Stimulated activated naive CD8-positive, alpha-beta T cell treated with anti-CD3 and anti-CD28 coated beads, Interleukin-15, Interleukin-2, amounts not matched to agents 100 U/mL and 50 U/mL, for 24 hours (primary cell): Measurements from ENCODE around the gene PSMA8.
"Not testable (repeated sequence)": the region's sequence is repeated elsewhere in the genome, so short reads cannot be mapped to it uniquely, and the experiment has no call there.

Experiments used
- ATAC-seq: fragments of 150-1000 bp; cut with Tn5 transposase; one replicate; pipeline ENCODE4 v1.10.0; 2021
- DNase-seq: peaks from one replicate; pipeline ENCODE4 v3.0.0; 2021

Gene PSMA8

DNA sequence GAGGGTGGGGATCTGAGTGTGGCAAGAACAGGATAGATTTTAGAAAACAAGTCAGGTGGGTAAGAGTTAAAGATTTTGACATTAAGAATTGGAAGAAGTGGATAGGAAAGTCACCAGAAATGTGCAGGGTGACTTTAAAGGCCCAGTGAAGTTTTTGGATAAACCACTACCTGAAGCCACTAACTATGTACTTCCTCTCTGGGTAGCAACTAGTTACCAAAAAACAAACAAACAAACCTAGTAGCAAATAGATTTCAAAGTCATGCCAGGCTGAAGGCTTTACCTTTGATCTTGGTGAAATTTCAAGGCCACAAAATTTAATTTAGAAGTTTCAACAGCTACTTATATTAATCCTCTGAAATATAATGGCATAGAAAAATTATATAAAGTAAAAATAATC is 42.5 kb downstream of the PSMA8 start:
- DNase-seq = no peak
- no peak for ATAC-seq

DNA sequence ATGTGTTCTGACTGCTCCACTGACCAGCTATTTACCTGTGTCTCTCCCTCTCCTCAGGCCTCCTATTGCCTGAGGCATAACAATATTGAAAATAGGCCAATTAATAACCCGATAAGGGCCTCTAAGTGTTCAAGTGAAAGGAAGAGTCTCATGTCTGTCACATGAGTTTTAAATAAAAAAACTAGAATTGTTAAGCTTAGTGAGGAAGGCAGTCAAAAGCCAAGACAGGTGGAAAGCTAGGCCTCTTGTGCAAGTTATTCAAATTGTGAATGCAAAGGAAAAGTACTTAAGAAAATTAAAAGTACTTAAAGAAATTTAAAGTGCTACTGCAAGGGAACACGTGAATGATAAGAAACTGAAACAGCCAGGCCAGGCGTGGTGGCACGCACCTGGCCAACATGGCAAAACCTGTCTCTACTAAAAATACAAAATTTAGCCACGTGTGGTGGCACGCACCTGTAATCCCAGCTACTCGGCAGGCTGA is 47.7 kb downstream of the PSMA8 start:
- no peak for ATAC-seq

DNA sequence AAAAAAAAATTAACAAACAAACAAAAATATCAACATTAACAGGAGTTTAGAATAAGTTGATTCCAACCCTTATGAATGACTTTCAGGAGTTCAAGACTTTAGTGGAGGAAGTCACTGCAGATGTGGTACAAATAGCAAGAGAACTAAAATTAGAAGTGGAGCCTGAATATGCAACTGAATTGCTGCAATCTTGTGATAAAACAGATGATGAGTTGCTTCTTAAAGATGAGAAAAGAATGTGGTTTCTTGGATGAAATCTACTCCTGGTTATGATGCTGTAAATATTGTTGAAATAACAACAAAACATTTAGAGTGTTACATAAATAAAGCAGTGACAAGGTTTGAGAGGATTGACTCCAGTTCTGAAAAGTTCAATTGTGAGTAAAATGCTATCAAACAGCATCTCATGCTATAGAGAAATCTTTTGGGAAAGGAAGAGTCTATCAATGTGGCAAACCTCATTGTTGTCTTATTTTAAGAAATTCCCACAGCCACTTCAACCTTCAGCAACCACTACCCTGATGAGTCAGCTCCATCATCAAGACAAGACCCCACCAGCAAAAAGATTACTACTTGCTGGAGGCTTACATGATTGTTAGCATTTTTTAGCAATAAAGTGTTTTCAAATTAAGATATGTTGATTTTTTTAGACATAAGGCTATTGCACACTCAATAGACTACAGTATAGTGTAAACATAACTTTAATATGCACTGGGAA is 49.9 kb downstream of the PSMA8 start:
- no peak for DNase-seq
- ATAC-seq = no peak

More for the DNA sequence above, 47.7 kb downstream of the PSMA8 start:
- DNase-seq = no peak

DNA sequence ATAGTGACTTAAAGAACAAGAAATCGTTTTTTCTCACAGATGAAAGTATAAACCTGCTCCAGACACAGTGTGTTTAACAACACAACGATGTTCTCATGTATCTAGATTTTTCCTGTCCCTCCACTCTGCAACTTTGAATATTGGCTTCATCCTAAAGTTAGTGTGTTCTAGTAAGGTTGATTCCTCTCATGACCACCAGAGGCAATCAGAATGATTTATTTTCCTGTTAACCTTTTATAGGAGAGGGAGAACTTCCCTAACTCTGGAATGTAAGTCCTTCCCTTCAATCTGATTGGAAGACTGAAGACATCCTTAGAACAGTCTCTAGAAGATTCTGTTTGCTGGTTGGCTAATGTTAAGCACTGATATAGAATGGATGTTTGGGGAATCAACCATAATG is 51.6 kb downstream of the PSMA8 start:
- DNase-seq = no peak
- ATAC-seq = no peak

DNA sequence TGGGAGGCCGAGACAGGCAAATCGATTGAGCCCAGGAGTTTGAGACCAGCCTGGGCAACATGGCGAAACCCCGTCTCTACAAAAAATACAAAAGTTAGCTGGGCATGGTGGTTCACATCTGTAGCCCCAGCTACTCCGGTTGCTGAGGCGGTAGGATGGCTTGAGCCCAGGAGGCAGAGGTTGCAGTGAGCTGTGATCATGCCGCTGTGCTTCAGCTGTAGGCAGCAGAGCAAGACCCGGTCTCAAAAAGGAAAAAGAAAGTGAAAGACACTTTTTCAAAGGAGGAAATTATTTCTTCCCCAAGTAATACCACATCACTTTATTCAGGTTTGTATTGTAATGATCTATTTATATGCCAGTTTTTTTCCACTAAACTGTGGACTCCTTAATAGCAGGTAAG is 56.8 kb downstream of the PSMA8 start:
- DNase-seq = peak; percentile 37
- peak; percentile 84 for ATAC-seq

DNA sequence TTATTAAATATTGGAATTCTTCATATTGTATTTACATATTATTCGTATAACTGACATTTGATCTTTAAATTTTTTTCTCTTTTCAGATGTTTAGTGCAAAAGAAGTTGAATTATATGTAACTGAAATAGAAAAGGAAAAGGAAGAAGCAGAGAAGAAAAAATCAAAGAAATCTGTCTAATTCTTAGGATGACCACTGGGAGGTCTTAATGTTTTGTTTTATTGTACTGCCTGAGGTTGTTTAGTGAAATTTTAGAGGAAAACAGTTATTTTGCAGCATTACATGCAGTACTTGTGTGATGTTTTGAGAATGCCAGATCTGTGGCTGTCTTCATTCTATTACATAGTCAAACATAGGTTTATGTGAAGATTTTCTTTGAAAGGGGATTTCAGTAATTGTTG is 58.6 kb downstream of the PSMA8 start:
- ATAC-seq = no peak
- no peak for DNase-seq

DNA sequence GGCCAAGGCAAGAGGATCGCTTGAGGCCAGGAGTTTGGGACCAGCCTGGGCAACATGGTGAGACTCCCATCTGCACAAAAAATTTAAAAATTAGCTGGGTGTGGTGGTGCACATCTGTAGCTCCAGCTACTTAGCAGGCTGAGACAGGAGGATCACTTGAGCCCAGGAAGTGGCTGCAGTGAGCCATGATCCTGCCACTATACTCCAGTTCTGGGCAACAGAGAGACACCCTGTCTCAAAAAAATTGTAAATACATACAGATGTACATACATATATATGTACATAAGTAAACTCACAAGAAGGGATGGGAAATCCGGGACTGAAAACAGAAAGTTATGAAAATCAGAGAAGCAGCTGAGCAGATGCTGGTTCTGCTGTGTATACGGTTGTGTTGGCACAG is 62.9 kb downstream of the PSMA8 start:
- DNase-seq (no peak), ATAC-seq (no peak)

DNA sequence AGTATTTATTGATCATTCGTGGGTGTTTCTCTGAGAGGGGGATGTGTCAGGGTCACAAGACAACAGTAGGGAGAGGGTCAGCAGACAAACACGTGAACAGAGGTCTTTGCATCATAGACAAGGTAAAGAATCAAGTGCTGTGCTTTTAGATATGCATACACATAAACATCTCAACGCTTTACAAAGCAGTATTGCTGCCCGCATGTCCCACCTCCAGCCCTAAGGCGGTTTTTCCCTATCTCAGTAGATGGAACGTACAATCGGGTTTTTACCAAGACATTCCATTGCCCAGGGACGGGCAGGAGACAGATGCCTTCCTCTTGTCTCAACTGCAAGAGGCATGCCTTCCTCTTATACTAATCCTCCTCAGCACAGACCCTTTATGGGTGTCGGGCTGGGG is 68.3 kb downstream of the PSMA8 start:
- ATAC-seq, DNase-seq: not testable (repeated sequence)

DNA sequence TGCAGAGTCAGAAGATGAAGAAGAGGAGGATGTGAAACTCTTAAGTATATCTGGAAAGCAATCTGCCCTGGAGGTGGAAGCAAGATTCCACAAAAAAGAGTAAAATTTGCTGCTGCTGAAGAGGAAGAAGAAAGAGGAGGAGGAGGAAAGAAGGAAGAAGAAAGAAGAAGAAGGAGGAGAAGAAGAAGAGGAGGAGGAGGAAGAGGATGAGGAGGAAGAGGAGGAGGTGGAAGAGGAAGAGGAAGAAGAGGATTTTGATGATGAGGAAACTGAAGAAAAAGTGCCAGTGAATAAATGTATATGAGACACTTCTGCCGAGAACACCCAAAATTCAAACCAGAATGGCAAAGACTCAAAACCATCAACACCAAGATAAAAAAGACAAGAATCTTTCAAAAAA is 71.6 kb downstream of the PSMA8 start:
- DNase-seq = no peak
- no peak for ATAC-seq

DNA sequence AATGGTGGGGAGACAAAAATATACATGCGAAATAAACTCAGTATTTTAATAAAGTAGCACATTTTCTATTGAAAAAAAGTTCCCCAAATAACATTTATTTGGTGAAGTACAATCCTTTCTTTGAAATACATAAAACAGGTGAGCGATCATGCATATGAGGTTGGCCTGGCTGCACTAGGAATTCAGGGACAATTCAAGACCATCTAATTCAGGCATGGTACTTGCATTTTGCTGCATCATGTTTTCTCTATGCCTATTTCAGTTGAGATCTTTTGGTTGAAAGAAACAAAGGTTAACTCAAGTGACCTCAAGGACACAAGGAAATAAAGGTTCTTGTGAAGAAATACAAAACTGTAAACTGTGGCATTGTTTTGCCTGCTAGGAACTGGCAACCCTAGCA is 72.8 kb downstream of the PSMA8 start:
- DNase-seq (no peak), ATAC-seq (no peak)

DNA sequence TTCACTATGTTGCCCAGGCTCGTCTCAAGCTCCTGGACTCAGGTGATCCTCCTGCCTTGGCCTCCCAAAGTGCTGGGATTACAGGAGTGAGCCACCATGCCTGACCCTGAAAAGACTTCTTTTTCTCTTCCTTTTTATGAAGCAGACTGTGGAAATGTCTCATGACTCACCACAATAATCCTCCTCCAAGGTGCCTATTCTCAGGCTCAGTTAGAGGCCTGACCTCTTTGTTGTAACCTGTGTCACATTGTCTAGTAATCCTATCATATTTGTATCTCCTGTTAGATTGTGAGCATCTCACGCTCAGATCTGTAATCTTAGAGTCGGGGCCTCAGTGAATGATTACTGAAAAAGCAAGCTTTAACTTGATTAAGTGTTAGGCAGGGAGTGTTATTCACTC is 74.3 kb downstream of the PSMA8 start:
- DNase-seq = no peak
- no peak for ATAC-seq

DNA sequence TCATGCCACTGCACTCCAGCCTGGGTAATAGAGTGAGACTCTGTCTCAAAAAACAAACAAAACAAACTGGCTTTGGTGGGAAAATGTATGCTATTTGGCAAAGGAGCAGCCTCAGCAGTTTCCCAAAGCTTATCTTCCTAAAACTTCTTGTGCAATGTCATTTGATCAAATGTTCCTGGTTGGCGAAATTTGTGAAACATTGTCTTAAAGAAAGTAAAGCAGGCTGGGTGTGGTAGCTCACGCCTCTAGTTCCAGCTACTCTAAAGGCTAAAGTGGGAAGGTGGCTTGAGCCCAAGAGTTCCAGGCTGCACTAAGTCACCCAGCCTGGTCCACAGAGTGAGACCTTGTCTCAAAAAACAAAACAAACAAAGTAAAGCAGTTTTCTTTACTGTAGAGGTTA is 75.3 kb downstream of the PSMA8 start:
- DNase-seq (no peak), ATAC-seq (no peak)

DNA sequence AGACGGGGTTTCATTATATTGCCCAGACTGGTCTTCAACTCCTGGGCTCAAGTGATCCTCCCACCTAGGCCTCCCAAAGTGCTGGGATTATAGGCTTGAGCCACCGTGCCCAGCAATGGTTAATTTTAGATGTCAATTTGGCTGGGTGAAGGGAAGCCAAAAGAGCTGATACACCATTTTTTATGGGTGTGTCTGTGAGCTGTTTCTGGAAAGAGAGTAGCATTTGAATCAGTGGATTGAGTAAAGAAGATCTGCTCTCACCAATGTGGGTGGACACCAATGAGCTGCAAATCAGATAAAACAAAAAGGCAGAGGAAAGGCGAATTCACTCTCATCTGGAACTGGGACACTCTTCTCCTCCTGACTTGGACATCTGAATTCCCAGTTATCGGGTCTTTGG is 76.5 kb downstream of the PSMA8 start:
- ATAC-seq (no peak), DNase-seq (no peak)

DNA sequence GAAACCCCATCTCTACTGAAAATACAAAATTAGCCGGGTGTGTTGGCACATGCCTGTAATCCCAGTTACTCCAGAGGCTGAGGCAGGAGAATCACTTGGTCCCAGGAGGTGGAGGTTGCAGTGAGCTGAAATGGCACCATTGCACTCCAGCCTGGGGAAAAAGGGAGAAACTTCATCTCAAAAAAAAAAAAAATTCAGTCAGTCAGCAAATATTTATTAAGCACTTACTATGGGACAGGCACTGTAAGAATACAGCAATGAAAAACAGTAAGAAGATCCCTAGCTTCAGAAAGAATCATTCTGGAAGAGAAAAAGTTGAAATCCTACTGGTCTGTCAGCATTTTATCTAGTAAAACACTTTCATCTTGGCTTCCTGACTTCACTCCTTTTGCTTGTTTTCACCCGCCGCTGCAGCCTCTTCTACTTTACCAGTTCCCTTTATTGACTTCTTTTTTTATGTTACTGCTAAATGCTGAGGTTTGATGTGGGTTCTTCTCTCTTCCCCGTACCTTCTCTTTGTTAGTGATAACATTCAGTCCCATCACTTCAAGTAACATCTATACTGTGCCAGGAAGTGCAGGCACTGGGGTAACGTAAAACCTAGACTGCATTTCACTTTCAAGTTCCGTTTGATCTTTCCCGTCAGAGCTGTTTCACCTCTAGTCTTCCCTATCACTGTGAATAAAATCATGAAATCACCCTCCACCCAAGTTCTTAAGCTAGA is 81.7 kb downstream of the PSMA8 start:
- DNase-seq (peak; percentile 19), ATAC-seq (peak; percentile 92)

DNA sequence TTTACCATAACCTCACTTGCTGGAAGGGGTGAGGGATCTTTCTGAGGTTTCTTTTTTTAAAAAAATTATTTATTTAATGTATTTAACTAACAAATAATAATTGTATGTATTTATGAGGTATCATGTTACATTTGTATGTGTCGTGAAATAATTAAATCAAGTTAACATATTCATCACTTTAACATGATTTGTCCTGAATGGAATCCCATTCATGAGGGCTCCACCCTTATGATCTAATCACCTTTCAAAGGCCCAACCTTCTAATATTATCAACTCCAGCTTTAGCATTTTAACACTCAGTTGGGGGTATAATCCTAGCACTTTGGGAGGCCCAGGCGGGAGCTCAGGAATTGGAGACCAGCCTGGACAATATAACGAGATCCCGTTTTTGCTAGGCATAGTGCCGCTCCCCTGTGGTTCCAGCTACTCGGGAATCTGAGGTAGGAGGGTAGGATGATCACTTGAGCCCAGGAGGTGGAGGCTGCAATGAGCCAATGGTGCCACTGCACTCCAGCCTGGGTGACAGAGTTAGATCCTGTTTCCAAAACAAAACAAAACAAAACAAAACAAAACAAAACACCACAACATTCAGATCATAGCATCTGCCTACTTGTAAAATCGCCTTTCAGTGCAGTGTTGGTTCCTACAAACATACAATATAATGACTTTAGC is 91.5 kb downstream of the PSMA8 start:
- no peak for ATAC-seq
- no peak for DNase-seq

DNA sequence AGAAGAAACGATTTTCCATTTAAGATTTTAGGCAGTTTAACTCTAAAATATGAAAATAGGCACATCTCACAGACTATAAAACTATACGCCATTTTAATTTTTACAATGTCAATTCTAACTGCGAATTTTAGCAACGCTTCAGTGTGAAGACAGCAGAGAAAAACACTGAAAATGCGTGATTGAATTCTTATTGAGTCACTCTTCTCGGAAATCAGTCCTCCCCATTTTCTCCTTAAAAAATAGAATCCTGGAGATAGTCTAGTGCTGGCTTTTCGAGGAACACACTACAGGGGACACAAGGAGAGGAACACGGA is 92.2 kb downstream of the PSMA8 start:
- ATAC-seq = no peak
- no peak for DNase-seq

DNA sequence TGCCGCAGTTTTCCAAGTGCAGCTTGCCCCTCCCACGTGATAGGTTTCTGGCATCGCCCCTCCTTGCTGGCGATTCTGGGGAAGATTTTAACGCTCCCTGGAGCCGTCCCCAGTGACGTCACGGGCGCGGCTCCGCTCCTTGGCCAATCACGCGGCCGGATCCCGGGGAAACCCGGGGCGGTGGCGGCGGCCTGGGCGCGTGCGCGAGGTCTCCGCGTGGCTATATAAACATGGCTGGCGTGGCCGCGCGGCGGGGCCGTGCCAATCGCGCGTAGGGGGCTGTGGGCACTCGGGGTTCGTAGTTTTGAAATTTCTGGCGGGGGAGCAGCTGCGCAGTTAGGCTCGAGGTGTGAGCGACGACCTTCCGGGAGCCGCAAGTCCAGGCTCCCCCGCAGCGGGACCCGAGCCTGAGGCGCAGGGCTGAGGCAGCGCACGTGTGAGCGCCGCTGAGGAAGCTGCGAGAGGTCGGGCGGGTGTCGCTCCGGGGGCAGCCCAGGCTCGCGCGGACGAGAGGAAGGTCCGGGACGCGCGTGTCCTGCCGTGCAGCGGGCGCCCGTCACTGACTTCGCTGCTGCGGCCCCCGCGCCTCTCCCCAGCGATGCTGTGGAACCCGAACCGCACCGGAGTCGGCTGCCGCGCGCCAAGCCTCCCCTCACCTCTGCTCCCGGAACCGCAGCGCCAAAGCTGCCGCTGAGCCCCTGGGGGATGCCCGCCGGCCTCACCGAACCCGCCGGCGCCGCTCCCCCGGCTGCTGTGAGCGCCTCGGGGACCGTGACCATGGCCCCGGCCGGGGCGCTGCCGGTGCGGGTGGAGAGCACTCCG is 92.8 kb downstream of the PSMA8 start, which contains the start of gene TAF4B:
TAF4B (plus strand) TSS at position 217 of the 822 bp plus-strand sequence; CDS start at position 706, 489 bp downstream.
- peak; percentile 96 for DNase-seq

DNA sequence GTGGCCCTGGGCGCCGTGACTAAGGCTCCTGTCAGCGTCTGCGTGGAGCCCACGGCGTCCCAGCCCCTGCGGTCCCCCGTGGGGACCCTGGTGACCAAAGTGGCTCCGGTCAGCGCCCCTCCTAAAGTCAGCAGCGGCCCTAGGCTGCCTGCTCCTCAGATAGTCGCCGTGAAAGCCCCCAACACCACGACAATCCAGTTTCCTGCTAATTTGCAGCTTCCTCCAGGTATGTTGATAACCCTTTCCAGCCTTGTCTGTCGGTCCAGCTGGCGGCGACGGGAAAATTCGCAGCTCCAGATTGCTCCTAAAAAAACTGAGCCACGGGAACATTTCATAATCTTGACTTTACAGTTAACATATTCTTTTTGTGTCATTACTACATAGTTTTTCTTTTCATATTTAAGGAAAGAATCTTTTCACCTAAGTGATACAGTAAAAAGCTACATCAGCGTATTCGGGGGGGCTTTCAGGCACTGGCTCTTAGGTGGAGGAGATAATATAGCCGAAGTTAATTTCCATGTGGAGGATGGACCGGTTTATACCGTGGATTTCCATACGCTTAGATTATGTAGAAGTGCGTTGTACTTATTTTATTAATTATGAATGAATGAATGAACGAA is 93.5 kb downstream of the PSMA8 start:
- DNase-seq (no peak), ATAC-seq (no peak)

More for the DNA sequence above, 92.8 kb downstream of the PSMA8 start, which contains the start of gene TAF4B:
- peak; percentile 87 for ATAC-seq

DNA sequence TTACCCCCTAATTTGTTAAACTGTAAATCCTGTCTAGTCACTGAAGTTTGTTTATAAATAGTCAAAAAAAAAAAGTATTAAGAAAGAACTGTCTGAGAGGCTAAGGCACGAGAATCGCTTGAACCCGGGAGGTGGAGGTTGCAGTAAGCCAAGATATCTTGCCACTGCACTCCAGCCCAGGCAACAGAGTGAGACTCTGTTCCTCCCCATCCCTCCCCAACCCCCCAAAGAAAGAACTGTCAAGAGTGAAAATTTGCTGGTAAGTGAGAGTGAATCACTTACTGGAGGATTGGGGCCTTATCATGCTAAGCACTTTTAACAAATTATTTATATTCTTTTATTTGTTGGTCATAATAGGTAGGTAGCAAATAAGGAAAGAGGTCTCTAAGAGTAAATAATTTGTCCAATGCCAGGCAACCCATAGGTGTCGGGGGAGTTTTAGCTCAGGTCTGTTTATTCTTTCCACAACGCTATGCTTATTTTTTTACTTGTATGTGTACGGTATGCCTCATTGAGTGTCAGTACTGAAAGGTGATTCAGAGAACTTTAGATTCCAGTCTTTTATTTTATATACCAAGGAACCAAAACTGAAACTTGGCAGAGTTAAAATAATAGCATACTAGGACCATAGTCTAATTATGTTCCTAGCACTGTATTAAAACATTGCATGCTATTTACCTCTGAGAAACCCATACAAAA is 95.0 kb downstream of the PSMA8 start:
- ATAC-seq (peak; percentile 17), DNase-seq (no peak)

DNA sequence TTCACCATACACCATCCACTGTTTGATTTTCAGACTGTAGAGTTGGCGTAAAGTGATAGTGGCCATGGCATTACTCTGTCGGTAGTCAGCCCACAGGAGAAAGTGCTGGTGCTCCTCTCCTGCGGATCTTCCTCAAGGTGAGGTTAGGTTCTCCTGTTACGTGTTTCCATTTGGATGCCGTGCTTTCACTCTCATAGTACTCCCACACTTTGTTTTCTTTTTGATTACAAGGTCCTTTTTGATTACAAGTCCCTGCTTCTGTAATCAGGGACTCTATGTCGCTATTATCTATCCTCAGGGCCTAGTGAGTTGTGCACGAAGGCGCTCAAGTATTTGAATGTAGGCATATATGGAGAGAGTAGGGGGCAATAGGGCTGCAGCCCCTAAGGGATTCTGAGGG is 96.8 kb downstream of the PSMA8 start:
- ATAC-seq = no peak

DNA sequence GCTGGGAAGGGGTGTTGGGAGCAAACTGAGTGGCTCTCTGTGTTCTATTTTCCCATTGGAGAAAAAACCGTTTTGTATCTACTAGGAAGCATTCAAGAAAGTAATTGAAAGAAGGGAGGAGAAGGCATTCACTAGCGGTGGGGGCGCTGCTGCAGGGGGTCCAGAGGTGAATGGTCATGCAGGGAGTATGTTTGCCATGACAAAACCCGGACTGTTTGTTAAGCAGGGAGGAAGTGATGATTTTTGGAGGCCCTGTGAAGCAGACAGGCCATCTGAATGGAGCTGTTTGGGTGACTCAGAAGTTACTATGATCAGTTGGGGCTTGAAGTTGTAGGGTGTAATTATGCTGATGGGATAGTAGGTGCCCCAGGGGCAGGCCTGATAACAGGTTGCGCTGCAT is 99.5 kb downstream of the PSMA8 start:
- no peak for DNase-seq
- no peak for ATAC-seq

More for the DNA sequence above, 96.8 kb downstream of the PSMA8 start:
- DNase-seq = no peak
